ENCODE data around the gene ADRA1B.

ADRA1B gene

GRCh38 chr5:159911349-159911748 lies 4.9 kb upstream of the ADRA1B start:
- Histone ChIP-seq H3K27me3 (ENCODE audit: insufficient read depth, poor library complexity, severe bottlenecking) (no peaks in the 10 kb centered on the region), H3K4me1 (ENCODE audit: insufficient read depth, poor library complexity, severe bottlenecking) (peaks cover 31% of the 10 kb centered on the region), H3K36me3 (ENCODE audit: low read depth) (no peaks in the 10 kb centered on the region), H3K27ac (ENCODE audit: poor library complexity, severe bottlenecking) (no peak overlapping the region), H3K9me3 (ENCODE audit: severe bottlenecking) (no peaks in the 10 kb centered on the region), H3K4me3 (ENCODE audit: severe bottlenecking) (no peak overlapping the region)
- no peak for ATAC-seq (ENCODE audit: low read depth)
- TF ChIP-seq, protein P1, sequence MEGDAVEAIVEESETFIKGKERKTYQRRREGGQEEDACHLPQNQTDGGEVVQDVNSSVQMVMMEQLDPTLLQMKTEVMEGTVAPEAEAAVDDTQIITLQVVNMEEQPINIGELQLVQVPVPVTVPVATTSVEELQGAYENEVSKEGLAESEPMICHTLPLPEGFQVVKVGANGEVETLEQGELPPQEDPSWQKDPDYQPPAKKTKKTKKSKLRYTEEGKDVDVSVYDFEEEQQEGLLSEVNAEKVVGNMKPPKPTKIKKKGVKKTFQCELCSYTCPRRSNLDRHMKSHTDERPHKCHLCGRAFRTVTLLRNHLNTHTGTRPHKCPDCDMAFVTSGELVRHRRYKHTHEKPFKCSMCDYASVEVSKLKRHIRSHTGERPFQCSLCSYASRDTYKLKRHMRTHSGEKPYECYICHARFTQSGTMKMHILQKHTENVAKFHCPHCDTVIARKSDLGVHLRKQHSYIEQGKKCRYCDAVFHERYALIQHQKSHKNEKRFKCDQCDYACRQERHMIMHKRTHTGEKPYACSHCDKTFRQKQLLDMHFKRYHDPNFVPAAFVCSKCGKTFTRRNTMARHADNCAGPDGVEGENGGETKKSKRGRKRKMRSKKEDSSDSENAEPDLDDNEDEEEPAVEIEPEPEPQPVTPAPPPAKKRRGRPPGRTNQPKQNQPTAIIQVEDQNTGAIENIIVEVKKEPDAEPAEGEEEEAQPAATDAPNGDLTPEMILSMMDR (IDR thresholded peaks at IDR 0.05; ENCODE audit: poor library complexity, severe bottlenecking): no peak
- no peak for DNase-seq (ENCODE audit: low spot score)

- H3K4me3 ChIP-seq (ENCODE audit: severe bottlenecking): no peak overlapping the region
- TF ChIP-seq, protein P1 (IDR thresholded peaks at IDR 0.05; ENCODE audit: poor library complexity, severe bottlenecking): no peak
- no peaks in the 10 kb centered on the region for H3K36me3 ChIP-seq (ENCODE audit: low read depth)
- peaks cover 22% of the 10 kb centered on the region for H3K4me1 ChIP-seq (ENCODE audit: insufficient read depth, poor library complexity, severe bottlenecking)
- ATAC-seq (ENCODE audit: low read depth) (peak; percentile 43), DNase-seq (ENCODE audit: low spot score) (no peak)
- no peaks in the 10 kb centered on the region for H3K27me3 ChIP-seq (ENCODE audit: insufficient read depth, poor library complexity, severe bottlenecking)
- H3K27ac ChIP-seq (ENCODE audit: poor library complexity, severe bottlenecking): peak overlapping the region; percentile 57
- H3K9me3 ChIP-seq (ENCODE audit: severe bottlenecking): no peaks in the 10 kb centered on the region
Measured at GRCh38 chr5:159912033-159912800, 4.1 kb upstream of the ADRA1B start.

- H3K27me3 ChIP-seq (ENCODE audit: insufficient read depth, poor library complexity, severe bottlenecking): no peaks in the 10 kb centered on the region
- peaks cover 17% of the 10 kb centered on the region for H3K4me1 ChIP-seq (ENCODE audit: insufficient read depth, poor library complexity, severe bottlenecking)
- no peak for DNase-seq (ENCODE audit: low spot score)
- no peak overlapping the region for H3K4me3 ChIP-seq (ENCODE audit: severe bottlenecking)
- TF ChIP-seq, protein P1 (IDR thresholded peaks at IDR 0.05; ENCODE audit: poor library complexity, severe bottlenecking): no peak
- H3K9me3 ChIP-seq (ENCODE audit: severe bottlenecking): no peaks in the 10 kb centered on the region
- ATAC-seq (ENCODE audit: low read depth): peak; percentile 74
- peak overlapping the region; percentile 57 for H3K27ac ChIP-seq (ENCODE audit: poor library complexity, severe bottlenecking)
- H3K36me3 ChIP-seq (ENCODE audit: low read depth): no peaks in the 10 kb centered on the region
Measured at GRCh38 chr5:159913048-159913447, 3.2 kb upstream of the ADRA1B start.

DNA sequence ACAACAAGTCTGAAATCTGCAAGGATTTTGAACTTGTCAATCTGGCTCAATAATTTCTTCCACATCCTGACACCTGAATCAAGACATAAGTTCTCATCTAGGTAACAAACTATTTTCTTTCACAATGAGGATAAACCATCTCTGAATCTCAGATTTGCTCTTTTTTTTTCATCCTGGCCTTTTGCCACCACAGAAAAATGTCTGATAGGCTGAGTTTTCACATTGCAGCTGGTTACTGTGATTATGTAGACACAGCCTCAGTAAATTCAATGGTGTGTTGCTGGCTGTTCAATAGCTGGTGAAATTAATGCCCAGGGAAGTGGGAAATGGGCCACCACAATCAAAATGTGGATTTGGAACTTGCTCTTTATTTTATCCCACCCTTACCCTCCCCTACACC lies 2.8 kb upstream of the ADRA1B start:
- ATAC-seq (ENCODE audit: low read depth) (no peak), DNase-seq (ENCODE audit: low spot score) (no peak)
- Histone ChIP-seq H3K27me3 (ENCODE audit: insufficient read depth, poor library complexity, severe bottlenecking) (no peaks in the 10 kb centered on the region), H3K4me3 (ENCODE audit: severe bottlenecking) (no peak overlapping the region), H3K9me3 (ENCODE audit: severe bottlenecking) (no peaks in the 10 kb centered on the region), H3K36me3 (ENCODE audit: low read depth) (no peaks in the 10 kb centered on the region), H3K27ac (ENCODE audit: poor library complexity, severe bottlenecking) (peak overlapping the region; percentile 57), H3K4me1 (ENCODE audit: insufficient read depth, poor library complexity, severe bottlenecking) (peaks cover 17% of the 10 kb centered on the region)
- TF ChIP-seq, protein P1 (IDR thresholded peaks at IDR 0.05; ENCODE audit: poor library complexity, severe bottlenecking): no peak
